OCI-LY1 (cell line): ENCODE data around the gene EPS8L3.

Experiments used
- EZH2 ChIP-seq: fragments of 200-600 bp; sonication (generic), shearing (Covaris generic); IDR thresholded peaks from 2 replicates; pipeline ENCODE4 v1.8.0; 2017; ENCODE audit warnings: borderline replicate concordance, mixed run types, mild to moderate bottlenecking, antibody characterized with exemption, low read length, moderate library complexity, mixed read lengths
- TF ChIP-seq, protein P1 (sequence below): fragments of 200-600 bp; sonication (generic), shearing (Covaris generic); IDR thresholded peaks from 2 replicates; pipeline ENCODE4 v1.5.1; 2017; ENCODE audit warnings: mild to moderate bottlenecking, antibody characterized with exemption, low read length, moderate library complexity, mixed read lengths

DNA sequence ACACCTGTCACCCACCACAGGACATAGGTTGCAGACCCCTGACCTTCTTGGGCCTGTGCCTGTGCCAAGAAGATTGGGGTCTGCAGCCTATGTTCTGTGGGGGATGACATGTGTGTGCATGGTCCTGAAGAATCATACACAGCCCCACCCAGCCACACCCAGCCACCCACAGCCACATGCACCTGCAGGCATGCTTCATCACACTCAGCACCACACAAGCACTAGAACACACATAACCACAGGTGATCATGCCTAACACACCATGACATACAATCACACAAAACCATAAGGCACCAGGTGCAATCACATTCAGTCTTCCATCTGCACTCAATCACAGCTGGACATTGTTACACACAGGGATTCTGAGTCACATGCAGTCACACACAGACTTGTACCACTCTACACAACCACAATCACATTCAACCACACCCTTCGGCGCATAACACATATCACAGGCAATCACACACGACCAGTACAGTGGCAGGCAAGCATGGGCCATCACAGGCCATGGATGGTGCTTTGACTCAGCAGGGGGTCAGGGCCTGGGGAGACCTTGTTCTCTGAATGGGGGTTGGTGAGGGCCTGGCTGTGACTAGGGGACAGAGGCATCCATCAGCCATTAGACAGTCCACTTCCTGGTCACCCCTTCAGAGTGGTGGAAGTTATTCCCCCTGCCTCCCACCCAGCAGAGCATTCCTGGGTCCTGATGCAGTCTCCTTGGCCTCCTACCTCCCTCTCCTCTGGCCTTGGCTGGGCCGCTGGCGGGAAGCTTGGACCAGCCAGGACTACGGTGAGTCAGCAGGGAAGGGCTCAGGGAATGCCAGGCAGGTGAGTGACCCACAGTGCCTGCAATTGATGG, 44.3 kb upstream of the EPS8L3 start:
- TF ChIP-seq, protein P1, sequence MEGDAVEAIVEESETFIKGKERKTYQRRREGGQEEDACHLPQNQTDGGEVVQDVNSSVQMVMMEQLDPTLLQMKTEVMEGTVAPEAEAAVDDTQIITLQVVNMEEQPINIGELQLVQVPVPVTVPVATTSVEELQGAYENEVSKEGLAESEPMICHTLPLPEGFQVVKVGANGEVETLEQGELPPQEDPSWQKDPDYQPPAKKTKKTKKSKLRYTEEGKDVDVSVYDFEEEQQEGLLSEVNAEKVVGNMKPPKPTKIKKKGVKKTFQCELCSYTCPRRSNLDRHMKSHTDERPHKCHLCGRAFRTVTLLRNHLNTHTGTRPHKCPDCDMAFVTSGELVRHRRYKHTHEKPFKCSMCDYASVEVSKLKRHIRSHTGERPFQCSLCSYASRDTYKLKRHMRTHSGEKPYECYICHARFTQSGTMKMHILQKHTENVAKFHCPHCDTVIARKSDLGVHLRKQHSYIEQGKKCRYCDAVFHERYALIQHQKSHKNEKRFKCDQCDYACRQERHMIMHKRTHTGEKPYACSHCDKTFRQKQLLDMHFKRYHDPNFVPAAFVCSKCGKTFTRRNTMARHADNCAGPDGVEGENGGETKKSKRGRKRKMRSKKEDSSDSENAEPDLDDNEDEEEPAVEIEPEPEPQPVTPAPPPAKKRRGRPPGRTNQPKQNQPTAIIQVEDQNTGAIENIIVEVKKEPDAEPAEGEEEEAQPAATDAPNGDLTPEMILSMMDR = no peak
- TF ChIP-seq EZH2 = no peak
